ENCODE measurements around the gene MED12L.

MED12L gene

DNA sequence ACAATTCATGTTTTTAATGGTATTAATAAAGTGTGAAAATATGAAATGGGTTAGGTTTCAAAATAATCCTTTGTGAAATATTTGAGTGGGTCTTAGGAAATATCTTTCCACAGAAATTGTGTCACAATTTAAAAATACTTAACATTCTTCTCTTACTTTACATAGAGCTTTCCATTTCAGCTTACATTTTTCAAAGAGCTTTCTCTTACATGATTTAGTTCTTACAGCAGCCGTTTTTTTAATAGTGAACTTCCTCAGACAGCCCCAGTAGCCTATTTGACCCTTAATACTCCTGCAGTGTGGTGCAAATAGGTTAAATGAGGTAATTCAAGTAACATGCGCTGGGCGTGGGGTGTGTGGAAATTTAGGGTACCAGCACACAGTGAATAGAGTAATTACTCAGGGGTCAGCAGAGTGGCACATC is 277.3 kb downstream of the MED12L start:
- WGBS (ENCODE audit: insufficient coverage, insufficient read length): no CpG with 5 or more reads among the region's 3 CpGs
- no peaks in the 10 kb centered on the region for H3K9me3 ChIP-seq (ENCODE audit: control insufficient read depth, insufficient read depth, low read length)
- H3K4me3 ChIP-seq (ENCODE audit: low read length): no peak overlapping the region
- no peaks in the 10 kb centered on the region; the same call in 1 of the 2 replicates for H3K36me3 ChIP-seq (ENCODE audit: control insufficient read depth, insufficient read depth, low read length)
- H3K4me1 ChIP-seq (ENCODE audit: control insufficient read depth, insufficient read depth, low read length): no peaks in the 10 kb centered on the region
- H3K27me3 ChIP-seq (ENCODE audit: control insufficient read depth, insufficient read depth, low read length): no peaks in the 10 kb centered on the region
- DNase-seq (ENCODE audit: low read depth, low spot score): no peak
- H3K27ac ChIP-seq (ENCODE audit: low read length): no peak overlapping the region

DNA sequence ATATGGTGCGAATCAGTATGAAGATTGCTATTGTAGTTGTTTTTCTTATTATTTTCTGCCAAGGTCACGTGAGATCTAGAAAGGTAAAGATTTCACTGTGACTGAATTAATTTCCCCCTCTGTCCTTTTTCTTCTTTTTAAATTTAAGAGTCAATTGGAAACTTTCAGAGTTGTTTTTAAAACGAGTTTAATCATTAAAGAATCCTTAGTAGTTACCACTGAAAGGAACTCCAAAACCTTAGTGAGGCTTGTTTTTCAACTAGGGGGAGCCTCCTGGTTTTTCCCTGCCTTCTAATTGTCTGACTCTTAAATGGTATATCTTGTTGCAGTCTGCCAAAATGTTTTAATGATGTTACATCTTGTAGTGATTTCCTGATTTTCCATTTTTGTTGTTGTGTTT is 281.5 kb downstream of the MED12L start:
- no peaks in the 10 kb centered on the region for H3K9me3 ChIP-seq (ENCODE audit: control insufficient read depth, insufficient read depth, low read length)
- H3K36me3 ChIP-seq (ENCODE audit: control insufficient read depth, insufficient read depth, low read length): no peaks in the 10 kb centered on the region
- no CpG with 5 or more reads among the region's 3 CpGs for WGBS (ENCODE audit: insufficient coverage, insufficient read length)
- no peak overlapping the region for H3K27ac ChIP-seq (ENCODE audit: low read length)
- H3K4me3 ChIP-seq (ENCODE audit: low read length): no peak overlapping the region
- no peak for DNase-seq (ENCODE audit: low read depth, low spot score)
- H3K27me3 ChIP-seq (ENCODE audit: control insufficient read depth, insufficient read depth, low read length): no peaks in the 10 kb centered on the region
- no peaks in the 10 kb centered on the region for H3K4me1 ChIP-seq (ENCODE audit: control insufficient read depth, insufficient read depth, low read length)

DNA sequence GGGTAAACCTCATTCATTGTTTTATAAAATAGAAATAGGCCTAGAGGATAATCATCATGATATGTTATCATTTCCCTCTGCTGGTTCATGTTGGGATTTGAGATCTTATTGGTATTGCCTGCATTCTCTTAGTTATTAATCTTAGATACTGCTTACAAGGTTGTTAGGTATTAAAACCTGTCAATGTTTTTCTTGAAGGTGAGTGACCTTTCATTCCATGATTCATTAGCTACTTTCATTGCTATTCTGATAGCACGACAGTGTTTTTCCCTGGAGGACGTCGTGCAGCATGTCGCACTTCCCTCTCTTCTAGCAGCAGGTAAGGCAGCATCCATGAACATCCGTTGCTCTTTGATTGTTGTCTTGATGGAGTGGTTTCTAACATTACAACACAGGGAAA is 282.0 kb downstream of the MED12L start:
- Histone ChIP-seq H3K4me3 (ENCODE audit: low read length) (no peak overlapping the region), H3K4me1 (ENCODE audit: control insufficient read depth, insufficient read depth, low read length) (no peaks in the 10 kb centered on the region), H3K27me3 (ENCODE audit: control insufficient read depth, insufficient read depth, low read length) (no peaks in the 10 kb centered on the region), H3K9me3 (ENCODE audit: control insufficient read depth, insufficient read depth, low read length) (no peaks in the 10 kb centered on the region), H3K27ac (ENCODE audit: low read length) (no peak overlapping the region), H3K36me3 (ENCODE audit: control insufficient read depth, insufficient read depth, low read length) (no peaks in the 10 kb centered on the region)
- WGBS (ENCODE audit: insufficient coverage, insufficient read length): no CpG with 5 or more reads among the region's 5 CpGs
- DNase-seq (ENCODE audit: low read depth, low spot score): no peak

DNA sequence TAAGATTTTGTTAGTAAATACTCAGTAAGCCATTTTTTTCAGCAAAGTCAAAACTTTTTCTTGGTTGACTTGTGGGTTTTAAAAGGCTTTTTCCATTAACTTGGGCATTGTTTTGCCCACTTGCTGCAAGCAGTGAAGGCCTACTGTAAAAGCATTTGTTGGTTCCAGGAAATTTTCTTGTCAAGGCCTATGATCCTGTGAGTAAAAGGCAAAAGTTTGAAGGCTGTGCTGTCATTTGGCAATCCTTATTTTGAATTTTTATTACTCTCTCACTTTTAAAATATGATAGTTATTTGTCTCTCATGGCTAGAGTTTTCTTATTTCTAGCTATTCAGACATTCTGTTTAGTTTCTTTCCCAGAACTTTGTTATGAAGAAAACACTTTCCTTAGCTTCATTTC is 286.1 kb downstream of the MED12L start:
- H3K27ac ChIP-seq (ENCODE audit: low read length): no peak overlapping the region
- no peak overlapping the region for H3K4me3 ChIP-seq (ENCODE audit: low read length)
- DNase-seq (ENCODE audit: low read depth, low spot score): no peak
- H3K36me3 ChIP-seq (ENCODE audit: control insufficient read depth, insufficient read depth, low read length): no peaks in the 10 kb centered on the region
- H3K4me1 ChIP-seq (ENCODE audit: control insufficient read depth, insufficient read depth, low read length): no peaks in the 10 kb centered on the region
- H3K27me3 ChIP-seq (ENCODE audit: control insufficient read depth, insufficient read depth, low read length): no peaks in the 10 kb centered on the region
- H3K9me3 ChIP-seq (ENCODE audit: control insufficient read depth, insufficient read depth, low read length): no peaks in the 10 kb centered on the region

DNA sequence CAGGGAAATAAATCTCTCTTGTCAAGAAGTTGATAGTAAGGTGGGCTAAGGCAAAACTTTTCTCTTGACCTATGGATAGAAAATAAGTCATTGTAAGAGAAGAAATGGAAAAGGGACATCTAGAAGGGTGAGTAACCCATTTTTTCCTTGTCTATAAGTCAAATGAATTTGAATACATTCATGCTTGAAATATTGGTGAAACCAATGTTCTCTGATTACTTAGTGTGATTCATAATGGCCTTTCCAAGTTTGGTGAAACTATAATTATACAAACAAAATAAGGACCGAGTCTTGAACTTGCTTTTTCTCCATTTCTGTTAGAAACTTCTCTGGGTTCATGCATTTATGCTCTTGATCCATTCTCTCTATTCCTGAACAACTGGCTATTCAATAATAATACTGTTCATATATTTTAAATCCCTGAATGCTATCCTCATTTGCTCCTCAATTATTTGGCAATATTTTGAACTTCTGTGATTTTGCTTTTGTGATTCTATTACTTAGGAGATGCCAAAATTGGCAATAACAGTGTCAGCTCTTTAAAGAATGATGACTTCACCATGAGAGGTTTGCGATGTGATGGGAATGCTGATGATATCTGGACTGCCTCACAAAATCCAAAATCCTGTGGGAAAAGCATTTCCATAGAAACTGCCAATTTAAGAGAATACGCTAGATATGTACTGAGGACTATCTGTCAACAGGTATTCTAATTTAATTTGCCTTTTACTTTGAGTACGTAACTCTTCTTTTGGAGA is 286.8 kb downstream of the MED12L start:
- Histone ChIP-seq H3K36me3 (ENCODE audit: control insufficient read depth, insufficient read depth, low read length) (no peaks in the 10 kb centered on the region), H3K27me3 (ENCODE audit: control insufficient read depth, insufficient read depth, low read length) (no peaks in the 10 kb centered on the region), H3K27ac (ENCODE audit: low read length) (no peak overlapping the region), H3K4me3 (ENCODE audit: low read length) (no peak overlapping the region), H3K9me3 (ENCODE audit: control insufficient read depth, insufficient read depth, low read length) (no peaks in the 10 kb centered on the region), H3K4me1 (ENCODE audit: control insufficient read depth, insufficient read depth, low read length) (no peaks in the 10 kb centered on the region)
- no CpG with 5 or more reads among the region's 4 CpGs for WGBS (ENCODE audit: insufficient coverage, insufficient read length)
- no peak for DNase-seq (ENCODE audit: low read depth, low spot score)

DNA sequence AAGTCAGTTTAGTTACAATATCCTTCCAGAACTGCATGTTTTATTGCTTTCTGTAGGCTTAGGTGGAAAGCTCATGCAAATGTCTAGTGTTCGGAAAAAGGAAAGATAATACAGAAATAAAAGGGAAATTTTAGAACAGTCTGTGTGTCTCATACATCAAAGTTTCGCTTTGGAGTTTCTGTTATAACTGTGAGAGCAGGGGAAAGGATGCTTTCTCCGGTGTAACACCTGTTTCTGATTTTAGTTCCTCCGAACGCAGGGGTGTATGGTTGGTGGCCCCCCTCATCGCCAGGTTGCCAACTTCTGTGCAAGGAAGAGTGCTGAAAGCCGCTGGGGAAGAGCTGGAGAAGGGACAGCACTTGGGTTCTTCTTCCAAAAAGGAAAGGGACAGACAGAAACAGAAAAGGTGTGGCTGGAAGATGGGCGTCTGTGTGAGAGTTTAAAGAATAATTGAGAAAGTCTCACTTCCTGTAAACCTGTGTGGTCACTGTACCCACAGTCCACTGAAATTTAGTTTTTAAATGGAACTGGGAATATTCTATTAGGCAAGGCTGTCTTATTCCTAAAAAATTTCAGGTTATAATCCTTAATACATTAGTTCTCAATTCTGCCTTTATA is 292.4 kb downstream of the MED12L start:
- no peaks in the 10 kb centered on the region for H3K27me3 ChIP-seq (ENCODE audit: control insufficient read depth, insufficient read depth, low read length)
- no peak for DNase-seq (ENCODE audit: low read depth, low spot score)
- H3K9me3 ChIP-seq (ENCODE audit: control insufficient read depth, insufficient read depth, low read length): no peaks in the 10 kb centered on the region
- no peak overlapping the region for H3K27ac ChIP-seq (ENCODE audit: low read length)
- H3K36me3 ChIP-seq (ENCODE audit: control insufficient read depth, insufficient read depth, low read length): no peaks in the 10 kb centered on the region
- no peak overlapping the region for H3K4me3 ChIP-seq (ENCODE audit: low read length)
- no peaks in the 10 kb centered on the region for H3K4me1 ChIP-seq (ENCODE audit: control insufficient read depth, insufficient read depth, low read length)
- no CpG with 5 or more reads among the region's 8 CpGs for WGBS (ENCODE audit: insufficient coverage, insufficient read length)

DNA sequence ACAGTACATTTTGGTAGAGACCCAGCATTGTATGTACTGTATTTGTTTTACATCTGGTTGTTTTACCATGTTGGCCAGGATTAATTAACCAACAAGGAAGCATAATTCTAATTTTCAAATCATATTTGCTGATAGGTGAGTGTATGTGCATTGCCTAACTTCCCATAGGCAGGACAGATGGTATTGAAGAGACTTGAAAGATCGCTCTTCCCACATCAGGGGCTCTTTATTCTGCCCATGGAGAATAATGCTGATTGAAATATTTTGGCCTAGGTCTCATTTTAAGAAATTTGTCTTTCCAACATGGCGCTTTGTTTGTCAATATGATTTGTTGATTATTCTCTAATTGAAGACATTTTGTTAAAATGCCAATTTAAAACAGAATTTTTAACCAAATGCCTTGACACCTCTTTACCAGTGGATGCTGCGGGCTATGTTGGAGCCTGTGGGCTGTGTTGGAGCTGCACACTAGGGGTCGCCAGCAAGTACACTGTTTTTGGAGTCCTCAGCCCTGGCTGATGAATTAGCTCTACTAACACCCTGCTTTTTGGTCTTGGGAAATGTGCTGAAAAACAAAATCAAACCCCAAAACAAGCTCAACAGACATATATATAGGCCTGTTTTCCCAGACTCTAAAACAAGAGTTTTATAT is 293.7 kb downstream of the MED12L start:
- no peak for DNase-seq (ENCODE audit: low read depth, low spot score)
- Histone ChIP-seq H3K4me3 (ENCODE audit: low read length) (no peak overlapping the region), H3K27me3 (ENCODE audit: control insufficient read depth, insufficient read depth, low read length) (no peaks in the 10 kb centered on the region), H3K27ac (ENCODE audit: low read length) (no peak overlapping the region), H3K36me3 (ENCODE audit: control insufficient read depth, insufficient read depth, low read length) (no peaks in the 10 kb centered on the region), H3K4me1 (ENCODE audit: control insufficient read depth, insufficient read depth, low read length) (no peaks in the 10 kb centered on the region), H3K9me3 (ENCODE audit: control insufficient read depth, insufficient read depth, low read length) (no peaks in the 10 kb centered on the region)
- WGBS (ENCODE audit: insufficient coverage, insufficient read length): no CpG with 5 or more reads among the region's 4 CpGs

DNA sequence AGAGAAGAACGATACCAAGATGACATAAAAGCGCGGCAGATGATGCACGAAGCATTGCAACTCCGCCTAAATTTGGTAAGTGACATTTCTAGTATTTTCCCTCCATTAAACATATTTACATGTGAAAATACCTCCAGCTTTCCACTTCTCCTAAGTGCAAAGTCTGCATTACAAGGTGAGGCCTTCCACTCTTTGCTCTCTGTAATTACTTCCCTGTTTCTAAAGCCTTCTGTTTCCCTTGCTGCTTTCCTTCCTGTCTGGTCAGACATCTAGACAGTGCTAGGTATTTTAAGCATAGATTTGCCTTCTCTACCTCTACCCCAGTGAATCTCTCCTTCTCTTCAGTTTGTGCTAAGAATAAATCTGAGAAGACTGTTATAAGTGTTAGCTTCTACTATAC is 297.2 kb downstream of the MED12L start:
- no peaks in the 10 kb centered on the region for H3K4me1 ChIP-seq (ENCODE audit: control insufficient read depth, insufficient read depth, low read length)
- no peak overlapping the region for H3K27ac ChIP-seq (ENCODE audit: low read length)

DNA sequence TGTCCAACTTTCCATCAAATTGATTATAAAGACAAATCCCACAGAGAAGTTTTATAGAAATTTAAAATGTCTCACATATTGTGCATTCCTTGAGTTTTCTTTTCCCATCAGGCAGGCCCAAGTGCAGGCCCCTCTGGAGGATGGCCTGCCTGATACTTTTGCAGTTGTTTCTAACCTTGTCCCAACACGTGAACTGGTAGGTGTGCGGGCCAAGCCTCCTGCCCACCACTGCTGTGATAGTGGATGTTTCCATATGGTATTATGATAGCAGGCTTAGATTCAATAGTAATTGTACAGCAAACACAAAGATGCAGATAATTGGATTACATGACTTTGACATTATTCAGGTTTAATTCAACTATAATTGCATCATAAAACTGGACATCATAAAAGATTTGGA is 297.6 kb downstream of the MED12L start:
- DNase-seq (ENCODE audit: low read depth, low spot score): no peak
- no peak overlapping the region for H3K4me3 ChIP-seq (ENCODE audit: low read length)

More for the DNA sequence above, 297.2 kb downstream of the MED12L start:
- no CpG with 5 or more reads among the region's 5 CpGs for WGBS (ENCODE audit: insufficient coverage, insufficient read length)
- no peak for DNase-seq (ENCODE audit: low read depth, low spot score)
- no peaks in the 10 kb centered on the region for H3K9me3 ChIP-seq (ENCODE audit: control insufficient read depth, insufficient read depth, low read length)
- H3K27me3 ChIP-seq (ENCODE audit: control insufficient read depth, insufficient read depth, low read length): no peaks in the 10 kb centered on the region
- no peaks in the 10 kb centered on the region for H3K36me3 ChIP-seq (ENCODE audit: control insufficient read depth, insufficient read depth, low read length)
- H3K4me3 ChIP-seq (ENCODE audit: low read length): no peak overlapping the region

DNA sequence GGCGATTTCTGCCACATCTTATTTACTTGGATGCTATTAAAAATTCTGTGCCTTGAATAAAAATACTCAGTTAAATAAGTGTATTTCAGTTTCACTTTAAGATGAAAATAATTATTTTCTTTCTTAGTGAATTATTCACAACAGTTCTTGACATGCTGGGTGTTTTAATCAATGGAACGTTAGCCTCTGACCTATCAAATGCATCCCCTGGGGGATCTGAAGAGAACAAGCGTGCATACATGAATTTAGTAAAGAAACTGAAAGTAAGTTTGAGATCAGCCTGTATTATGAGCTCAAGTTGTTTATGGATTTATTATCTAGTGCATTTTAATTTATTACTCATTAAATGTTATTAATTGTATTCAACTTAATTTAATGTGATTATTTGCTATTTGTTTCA is 298.5 kb downstream of the MED12L start:
- WGBS (ENCODE audit: insufficient coverage, insufficient read length): no CpG with 5 or more reads among the region's 3 CpGs
- H3K27me3 ChIP-seq (ENCODE audit: control insufficient read depth, insufficient read depth, low read length): no peaks in the 10 kb centered on the region
- no peak overlapping the region for H3K4me3 ChIP-seq (ENCODE audit: low read length)
- no peaks in the 10 kb centered on the region for H3K9me3 ChIP-seq (ENCODE audit: control insufficient read depth, insufficient read depth, low read length)
- no peaks in the 10 kb centered on the region for H3K36me3 ChIP-seq (ENCODE audit: control insufficient read depth, insufficient read depth, low read length)
- H3K4me1 ChIP-seq (ENCODE audit: control insufficient read depth, insufficient read depth, low read length): no peaks in the 10 kb centered on the region
- H3K27ac ChIP-seq (ENCODE audit: low read length): no peak overlapping the region
- DNase-seq (ENCODE audit: low read depth, low spot score): no peak

More for the DNA sequence above, 297.6 kb downstream of the MED12L start:
- Histone ChIP-seq H3K36me3 (ENCODE audit: control insufficient read depth, insufficient read depth, low read length) (no peaks in the 10 kb centered on the region), H3K27ac (ENCODE audit: low read length) (no peak overlapping the region), H3K9me3 (ENCODE audit: control insufficient read depth, insufficient read depth, low read length) (no peaks in the 10 kb centered on the region), H3K4me1 (ENCODE audit: control insufficient read depth, insufficient read depth, low read length) (no peaks in the 10 kb centered on the region), H3K27me3 (ENCODE audit: control insufficient read depth, insufficient read depth, low read length) (no peaks in the 10 kb centered on the region)
- no CpG with 5 or more reads among the region's 2 CpGs for WGBS (ENCODE audit: insufficient coverage, insufficient read length)

All from iPS DF 6.9 (cell line).